ENCODE results near the gene FURIN. TPM values are rescaled to one million over a fixed set of nuclear protein-coding genes. Genes with fewer than 3 reads are reported as not detected.

FURIN gene
- total and polyA plus RNA-seq, 4 donors = 57.1 to 159 (median 92.1) TPM

DNA sequence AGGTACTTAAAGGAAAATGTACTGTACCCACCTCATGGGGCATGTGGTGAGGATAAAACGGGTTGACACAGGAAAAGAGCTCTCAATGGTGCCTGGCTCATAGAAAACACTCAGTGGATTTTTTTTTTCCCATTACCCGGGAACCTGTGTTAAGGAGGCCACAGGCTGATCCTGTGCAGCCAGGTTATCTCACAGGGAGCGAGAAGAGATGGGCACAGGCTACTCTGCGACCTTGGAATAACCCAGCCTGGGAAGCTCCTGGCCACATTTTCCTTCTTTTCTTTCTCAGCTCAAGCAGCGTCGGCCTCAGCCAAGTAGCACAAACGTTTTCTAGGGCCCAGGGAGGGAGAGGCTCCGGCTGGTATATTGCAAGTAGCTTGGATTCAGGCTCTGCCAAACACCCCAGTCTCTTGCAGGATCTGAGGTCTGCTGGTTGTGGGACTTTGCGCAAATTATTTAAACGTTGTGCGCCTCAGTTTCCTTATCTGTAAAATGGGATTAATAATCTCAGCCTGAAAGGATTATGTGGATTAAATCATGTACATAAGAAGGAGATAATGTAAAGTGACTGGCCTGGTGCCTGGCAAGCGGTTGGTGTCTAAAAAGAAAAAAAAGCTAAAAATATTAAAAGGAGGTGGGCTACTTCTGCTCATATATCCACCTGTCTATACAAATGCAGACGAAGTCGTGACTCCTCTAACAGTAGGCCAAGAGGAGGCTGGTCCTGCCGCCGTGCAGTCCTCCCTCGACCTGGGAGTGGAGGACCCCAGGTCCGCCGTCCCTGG lies 2.2 kb downstream of the FURIN start:
- WGBS, 2 donors = 23 to 30% methylated on average over 19 of the region's 19 CpGs
- Histone ChIP-seq H3K27me3 (ENCODE audit: control insufficient read depth in 3 of 3, insufficient read depth in 3 of 3, low read length in 2 of 3) (no peaks in the 10 kb centered on the region), H3K9ac (ENCODE audit: insufficient read depth in 1 of 2, low read length in 2 of 2) (peak overlapping the region in 1 of 2 donors; percentile 72), H3K4me1 (ENCODE audit: control insufficient read depth in 5 of 5, insufficient read depth in 5 of 5, low read length in 5 of 5) (peaks cover 0 to 46% (median 25%) of the 10 kb centered on the region in 5 donors), H3K9me3 (ENCODE audit: control insufficient read depth in 4 of 4, insufficient read depth in 3 of 4, low read length in 3 of 4) (no peaks in the 10 kb centered on the region), H3K27ac (ENCODE audit: low read depth in 1 of 2, low read length in 1 of 2) (peak overlapping the region; percentile 97 to 99), H3K36me3 (ENCODE audit: control insufficient read depth in 4 of 4, insufficient read depth in 4 of 4, low read length in 4 of 4) (peaks cover 0 to 3% (median 1%) of the 10 kb centered on the region in 4 donors), H3K4me3 (peak overlapping the region; percentile 81)
- peak in 2 of 3 donors; percentile 23 for DNase-seq
- ATAC-seq (ENCODE audit: insufficient read depth, low FRiP score) = no peak
- TF ChIP-seq, protein P1, sequence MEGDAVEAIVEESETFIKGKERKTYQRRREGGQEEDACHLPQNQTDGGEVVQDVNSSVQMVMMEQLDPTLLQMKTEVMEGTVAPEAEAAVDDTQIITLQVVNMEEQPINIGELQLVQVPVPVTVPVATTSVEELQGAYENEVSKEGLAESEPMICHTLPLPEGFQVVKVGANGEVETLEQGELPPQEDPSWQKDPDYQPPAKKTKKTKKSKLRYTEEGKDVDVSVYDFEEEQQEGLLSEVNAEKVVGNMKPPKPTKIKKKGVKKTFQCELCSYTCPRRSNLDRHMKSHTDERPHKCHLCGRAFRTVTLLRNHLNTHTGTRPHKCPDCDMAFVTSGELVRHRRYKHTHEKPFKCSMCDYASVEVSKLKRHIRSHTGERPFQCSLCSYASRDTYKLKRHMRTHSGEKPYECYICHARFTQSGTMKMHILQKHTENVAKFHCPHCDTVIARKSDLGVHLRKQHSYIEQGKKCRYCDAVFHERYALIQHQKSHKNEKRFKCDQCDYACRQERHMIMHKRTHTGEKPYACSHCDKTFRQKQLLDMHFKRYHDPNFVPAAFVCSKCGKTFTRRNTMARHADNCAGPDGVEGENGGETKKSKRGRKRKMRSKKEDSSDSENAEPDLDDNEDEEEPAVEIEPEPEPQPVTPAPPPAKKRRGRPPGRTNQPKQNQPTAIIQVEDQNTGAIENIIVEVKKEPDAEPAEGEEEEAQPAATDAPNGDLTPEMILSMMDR (IDR thresholded peaks at IDR 0.05; ENCODE audit: control extremely low read depth, extremely low read depth) = no peak

GRCh38 chr15:90871139-90871715 lies 2.8 kb downstream of the FURIN start:
- H3K36me3 ChIP-seq (ENCODE audit: control insufficient read depth in 4 of 4, insufficient read depth in 4 of 4, low read length in 4 of 4) = peaks cover 0 to 10% (median 2%) of the 10 kb centered on the region in 4 donors
- peaks cover 0 to 46% (median 27%) of the 10 kb centered on the region in 5 donors for H3K4me1 ChIP-seq (ENCODE audit: control insufficient read depth in 5 of 5, insufficient read depth in 5 of 5, low read length in 5 of 5)
- peak; percentile 43 to 55 (median 50) for DNase-seq
- 1% methylated on average over 29 to 71 of the region's 71 CpGs for WGBS, 2 donors
- H3K9ac ChIP-seq (ENCODE audit: insufficient read depth in 1 of 2, low read length in 2 of 2) = peak overlapping the region in 1 of 2 donors; percentile 72
- H3K27ac ChIP-seq (ENCODE audit: low read depth in 1 of 2, low read length in 1 of 2) = peak overlapping the region; percentile 97 to 99
- no peaks in the 10 kb centered on the region for H3K27me3 ChIP-seq (ENCODE audit: control insufficient read depth in 3 of 3, insufficient read depth in 3 of 3, low read length in 2 of 3)
- TF ChIP-seq, protein P1 (IDR thresholded peaks at IDR 0.05; ENCODE audit: control extremely low read depth, extremely low read depth) = no peak
- H3K9me3 ChIP-seq (ENCODE audit: control insufficient read depth in 4 of 4, insufficient read depth in 3 of 4, low read length in 3 of 4) = no peaks in the 10 kb centered on the region
- no peak for ATAC-seq (ENCODE audit: insufficient read depth, low FRiP score)
- peak overlapping the region; percentile 81 for H3K4me3 ChIP-seq

DNA sequence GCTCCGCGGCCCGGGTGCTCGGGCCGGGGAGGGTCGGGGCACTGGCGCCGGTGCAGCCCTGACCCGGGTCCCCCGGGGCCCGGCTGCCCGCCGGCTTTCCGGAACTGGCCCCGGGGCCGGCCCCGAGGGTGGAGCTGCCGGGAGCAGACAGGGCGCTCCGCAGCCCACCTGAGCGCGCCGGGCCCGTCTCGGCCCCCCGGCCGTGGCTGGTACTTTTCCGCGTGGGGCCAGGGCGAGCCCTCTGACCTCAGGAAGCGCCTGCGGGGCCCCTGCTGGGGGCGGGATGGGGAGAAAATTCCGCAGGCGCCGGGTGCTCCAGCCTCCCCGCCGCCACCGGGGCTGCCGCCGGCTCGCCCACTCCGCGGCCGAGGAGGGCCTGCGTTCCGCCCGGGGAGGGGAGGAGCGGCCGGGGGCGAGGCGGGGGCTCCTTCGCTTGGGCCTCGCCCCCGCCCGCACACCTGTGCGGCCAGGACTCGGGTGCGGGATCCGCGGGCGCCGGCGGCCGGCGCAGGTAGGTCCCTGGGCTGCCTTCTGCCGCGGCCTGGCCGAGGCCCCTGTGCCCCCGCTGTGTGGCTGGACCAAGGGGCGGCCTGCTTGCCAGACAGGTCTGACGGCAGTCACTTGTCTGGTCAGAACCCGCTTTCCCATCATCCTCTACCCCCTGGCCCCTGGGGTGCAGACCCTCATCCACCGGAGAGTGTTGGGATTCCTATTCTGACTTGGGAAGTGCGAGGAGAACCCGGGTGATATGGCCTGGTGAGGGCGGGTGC lies 3.5 kb downstream of the FURIN start:
- peaks cover 0 to 46% (median 27%) of the 10 kb centered on the region in 5 donors for H3K4me1 ChIP-seq (ENCODE audit: control insufficient read depth in 5 of 5, insufficient read depth in 5 of 5, low read length in 5 of 5)
- peaks cover 3 to 16% (median 4%) of the 10 kb centered on the region in 4 donors for H3K36me3 ChIP-seq (ENCODE audit: control insufficient read depth in 4 of 4, insufficient read depth in 4 of 4, low read length in 4 of 4)
- peak overlapping the region; percentile 81 for H3K4me3 ChIP-seq
- H3K27ac ChIP-seq (ENCODE audit: low read depth in 1 of 2, low read length in 1 of 2) = peak overlapping the region; percentile 97 to 99
- TF ChIP-seq, protein P1 (IDR thresholded peaks at IDR 0.05; ENCODE audit: control extremely low read depth, extremely low read depth) = no peak
- DNase-seq = peak in 1 of 3 donors; percentile 17
- 1% methylated on average over 23 to 77 of the region's 77 CpGs for WGBS, 2 donors
- no peak for ATAC-seq (ENCODE audit: insufficient read depth, low FRiP score)
- no peaks in the 10 kb centered on the region for H3K27me3 ChIP-seq (ENCODE audit: control insufficient read depth in 3 of 3, insufficient read depth in 3 of 3, low read length in 2 of 3)
- H3K9ac ChIP-seq (ENCODE audit: insufficient read depth in 1 of 2, low read length in 2 of 2) = peak overlapping the region; percentile 56 to 76
- H3K9me3 ChIP-seq (ENCODE audit: control insufficient read depth in 4 of 4, insufficient read depth in 3 of 4, low read length in 3 of 4) = no peaks in the 10 kb centered on the region

Data from lung (tissue), 12 donors.